ENCODE data around the gene ARID4B.

- TF ChIP-seq CTCF (IDR thresholded peaks at IDR 0.05; ENCODE audit: poor library complexity, severe bottlenecking) (no peak), EZH2 (IDR thresholded peaks at IDR 0.05; ENCODE audit: borderline replicate concordance, insufficient read depth, low read length, poor library complexity, severe bottlenecking) (no peak), POLR2AphosphoS5 (IDR thresholded peaks at IDR 0.05) (no peak)
Measured at GRCh38 chr1:235211517-235211916, 116.5 kb downstream of the ARID4B start.

Data from neural cell (in vitro differentiated cells).